Breast epithelium (tissue), 4 donors: ENCODE measurements around the gene DCBLD1. TPM values are rescaled to one million over a fixed set of nuclear protein-coding genes. Genes with fewer than 3 reads are reported as not detected.

Source experiments
- DNase-seq, 2 donors: peaks; one replicate each; pipeline ENCODE4 v3.0.0-alpha.2; 2019; ENCODE audit warnings: low spot score in 2 of 2
- H3K27ac ChIP-seq, 2 donors: fragments of 200-600 bp; sonication (generic) in 1 of 2; one replicate each; pipeline ENCODE4 v1.5.1; 2016 to 2019; ENCODE audit warnings: mild to moderate bottlenecking in 1 of 2
- H3K27me3 ChIP-seq, 2 donors: fragments of 200-600 bp; sonication (generic) in 1 of 2; one replicate each; pipeline versions ENCODE4 v1.5.1 to v1.6.0; 2017 to 2019; ENCODE audit warnings: control low read depth in 1 of 2, mild to moderate bottlenecking in 1 of 2
- H3K36me3 ChIP-seq: fragments of 200-600 bp; one replicate; pipeline ENCODE4 v1.5.1; 2019
- H3K4me1 ChIP-seq, 2 donors: fragments of 200-600 bp; sonication (generic); one replicate each; pipeline ENCODE4 v1.5.1; 2016 to 2019; ENCODE audit warnings: control low read depth in 1 of 2
- H3K4me3 ChIP-seq, 3 donors: fragments of 200-600 bp; sonication (generic); 1 replicate in 2 of 3; 2 replicates in 1 of 3; pipeline ENCODE4 v1.5.1; 2016 to 2019; ENCODE audit warnings: mild to moderate bottlenecking in 3 of 3, moderate library complexity in 2 of 3
- H3K9me3 ChIP-seq, 2 donors: fragments of 200-600 bp; sonication (generic) in 1 of 2; one replicate each; pipeline ENCODE4 v1.5.1; 2016 to 2019; ENCODE audit warnings: control low read depth in 1 of 2
- CTCF ChIP-seq, 3 donors: fragments of 450-650 bp; IDR thresholded peaks; one replicate each; pipeline ENCODE4 v1.5.1; 2016 to 2017; ENCODE audit warnings: antibody characterized with exemption in 3 of 3, mild to moderate bottlenecking in 3 of 3, moderate library complexity in 3 of 3
- POLR2A ChIP-seq: fragments of 450-650 bp; IDR thresholded peaks from one replicate; pipeline ENCODE4 v1.6.1; 2016; ENCODE audit warnings: antibody characterized with exemption, mild to moderate bottlenecking, moderate library complexity
- POLR2AphosphoS5 ChIP-seq, 3 donors: sonication (generic); formaldehyde crosslinking; IDR thresholded peaks; one replicate each; pipeline ENCODE4 v1.6.1; 2017; ENCODE audit warnings: antibody characterized with exemption in 3 of 3
- intact Hi-C: fragments of 100-400 bp; cut with DNase I; formaldehyde crosslinking; loops from one replicate; pipeline ENCODE4 v1.15.1; 2023; ENCODE audit warnings: low total_unique reads
- total RNA-seq, 3 donors: library from RNA; depleted of rRNA; stranded (reverse); fragments of >200 nt; gene quantifications; one replicate each; pipeline ENCODE4 v1.1.0, GENCODE V29; 2016

DCBLD1 gene
- total RNA-seq, 3 donors from 2014 or later: 10.4 to 16.0 (median 11.8) TPM

GRCh38 chr6:117477988-117478852 lies 4.3 kb upstream of the DCBLD1 start:
- no peaks in the 10 kb centered on the region for H3K27me3 ChIP-seq
- H3K4me1 ChIP-seq: no peaks in the 10 kb centered on the region
- TF ChIP-seq POLR2A (no peak), POLR2AphosphoS5 (IDR thresholded peaks at IDR 0.05) (no peak), CTCF (IDR thresholded peaks at IDR 0.05) (no peak)
- no peaks in the 10 kb centered on the region for H3K9me3 ChIP-seq
- intact Hi-C loops: no loop called here
- H3K36me3 ChIP-seq: no peaks in the 10 kb centered on the region
- H3K27ac ChIP-seq: no peak overlapping the region
- DNase-seq: no peak
- no peak overlapping the region for H3K4me3 ChIP-seq

GRCh38 chr6:117478853-117479231 lies 3.6 kb upstream of the DCBLD1 start:
- Histone ChIP-seq H3K27ac (no peak overlapping the region), H3K27me3 (no peaks in the 10 kb centered on the region), H3K4me3 (no peak overlapping the region), H3K36me3 (no peaks in the 10 kb centered on the region), H3K4me1 (no peaks in the 10 kb centered on the region), H3K9me3 (no peaks in the 10 kb centered on the region)
- intact Hi-C loops: no loop called here
- no peak for DNase-seq
- TF ChIP-seq POLR2A (no peak), POLR2AphosphoS5 (IDR thresholded peaks at IDR 0.05) (no peak), CTCF (IDR thresholded peaks at IDR 0.05) (no peak)

- no peak overlapping the region for H3K4me3 ChIP-seq
- TF ChIP-seq POLR2A (no peak), CTCF (IDR thresholded peaks at IDR 0.05) (no peak), POLR2AphosphoS5 (IDR thresholded peaks at IDR 0.05) (no peak)
- H3K9me3 ChIP-seq: no peaks in the 10 kb centered on the region
- no peak for DNase-seq
- H3K36me3 ChIP-seq: no peaks in the 10 kb centered on the region
- intact Hi-C loops: no loop called here
- H3K27ac ChIP-seq: no peak overlapping the region
- no peaks in the 10 kb centered on the region for H3K27me3 ChIP-seq
- H3K4me1 ChIP-seq: no peaks in the 10 kb centered on the region
These were observed 1.8 kb upstream of the DCBLD1 start for GRCh38 chr6:117480651-117481050.

- peak overlapping the region in 1 of 2 donors; percentile 23 for H3K27ac ChIP-seq
- intact Hi-C loops: no loop called here
- no peak for DNase-seq
These were observed 1.1 kb upstream of the DCBLD1 start for GRCh38 chr6:117481278-117481925.

More at GRCh38 chr6:117481278-117481925, 1.1 kb upstream of the DCBLD1 start:
- no peaks in the 10 kb centered on the region for H3K36me3 ChIP-seq
- H3K9me3 ChIP-seq: no peaks in the 10 kb centered on the region
- H3K27me3 ChIP-seq: no peaks in the 10 kb centered on the region
- H3K4me1 ChIP-seq: no peaks in the 10 kb centered on the region
- no peak for TF ChIP-seq CTCF (IDR thresholded peaks at IDR 0.05)
- H3K4me3 ChIP-seq: peak overlapping the region in 2 of 3 donors; percentile 5 to 78
